ENCODE data around the gene B4GALT3.
"Not testable (repeated sequence)": the region's sequence is repeated elsewhere in the genome, so short reads cannot be mapped to it uniquely, and the experiment has no call there.

Gene B4GALT3

DNA sequence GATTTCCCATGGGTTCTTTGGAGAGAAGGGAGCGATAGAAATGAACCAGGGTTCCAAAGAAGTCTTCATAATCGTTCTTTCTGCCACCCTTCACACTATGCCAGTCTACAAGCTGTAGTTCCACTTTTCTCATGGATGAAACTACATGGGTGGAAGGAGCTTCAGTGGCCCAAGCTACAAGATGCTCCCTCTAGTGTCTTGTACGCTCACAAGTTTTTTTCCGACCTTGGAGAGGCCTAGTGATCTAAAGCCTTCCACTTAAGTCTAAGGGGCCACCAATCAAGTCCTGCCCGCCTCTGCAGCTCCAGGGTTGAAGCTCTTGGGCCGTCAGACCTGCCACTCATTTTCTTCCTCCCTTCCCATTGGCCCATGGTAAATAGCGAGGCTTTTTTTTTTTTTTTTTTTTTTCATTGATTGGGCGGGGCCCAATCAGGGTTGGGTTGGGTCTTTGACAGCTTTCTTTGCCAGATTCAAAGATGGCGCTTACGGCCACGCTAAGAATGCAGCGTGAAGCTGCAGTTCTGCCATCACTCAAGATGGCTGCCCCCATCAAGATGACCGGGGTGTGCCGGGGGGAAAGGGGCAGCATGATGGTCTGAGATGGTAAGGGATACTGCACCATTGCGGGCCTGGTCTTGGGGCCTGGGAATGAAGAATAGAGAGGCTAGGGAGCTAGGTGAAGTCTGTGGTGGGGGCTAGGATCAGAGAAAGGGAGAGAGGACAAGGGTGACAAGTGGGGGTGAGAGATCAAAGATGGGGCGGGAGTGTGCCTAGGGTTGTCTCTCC, 48.4 kb upstream of the B4GALT3 start, which contains the start of gene TOMM40L:
TOMM40L (plus strand) TSS at position 527 of the 786 bp plus-strand sequence. CDS start 430 bp downstream, outside the sequence.
- no peak within 1 kb of the TSS for H3K27ac ChIP-seq (replicated peaks; ENCODE audit: low read length)
- no peak within 1 kb of the TSS for H2BK5ac ChIP-seq (ENCODE audit: low read length)
- H3K36me3 ChIP-seq (replicated peaks in 1 of 2; ENCODE audit: control insufficient read depth in 2 of 2, insufficient read depth in 2 of 2, low read length in 2 of 2), result peaks cover 5 to 22% of the 10 kb centered on the region in 2 donors
- H3K4me1 ChIP-seq (ENCODE audit: control insufficient read depth in 2 of 2, insufficient read depth in 1 of 2, low read depth in 1 of 2, low read length in 2 of 2), result peaks cover 6 to 11% of the 10 kb centered on the region in 2 donors
- no peak within 1 kb of the TSS for H2BK12ac ChIP-seq (ENCODE audit: low read length)
- H3K9ac ChIP-seq (ENCODE audit: low read depth, low read length, poor library complexity), result peak within 1 kb of the TSS; percentile 73
- H2BK15ac ChIP-seq (ENCODE audit: low read length), result no peak within 1 kb of the TSS
- peaks cover 0 to 4% (median 0%) of the 10 kb centered on the region in 3 experiments for H3K27me3 ChIP-seq (ENCODE audit: control insufficient read depth in 3 of 3, insufficient read depth in 3 of 3, low read depth in 1 of 3, low read length in 3 of 3)
- H3K9me3 ChIP-seq (replicated peaks in 1 of 2; ENCODE audit: control insufficient read depth in 2 of 2, insufficient read depth in 1 of 2, low read depth in 1 of 2, low read length in 2 of 2), result no peaks in the 10 kb centered on the region
- H2BK120ac ChIP-seq (ENCODE audit: low read depth, low read length), result no peak within 1 kb of the TSS
- DNase-seq (ENCODE audit: low spot score), result peak; percentile 97
- H3K4me3 ChIP-seq (ENCODE audit: low read length in 2 of 2), result peak within 1 kb of the TSS; percentile 72 to 91
- H3K18ac ChIP-seq (ENCODE audit: low read length), result peak within 1 kb of the TSS; percentile 12
- no peak within 1 kb of the TSS for H3K14ac ChIP-seq (ENCODE audit: low read length)
- no peak within 1 kb of the TSS for H3K4ac ChIP-seq (ENCODE audit: low read length)
- no peak within 1 kb of the TSS for H4K91ac ChIP-seq (ENCODE audit: low read depth, low read length, poor library complexity)
- H3K79me1 ChIP-seq (ENCODE audit: low read depth, low read length), result no peaks in the 10 kb centered on the region
- H3K23ac ChIP-seq (ENCODE audit: low read depth, low read length, poor library complexity), result peak within 1 kb of the TSS; percentile 61
- H4K8ac ChIP-seq (ENCODE audit: low read depth, low read length), result no peak within 1 kb of the TSS
- peak within 1 kb of the TSS; percentile 90 for H3K4me2 ChIP-seq (ENCODE audit: insufficient read depth, low read length, poor library complexity, severe bottlenecking)
- H2AK5ac ChIP-seq (ENCODE audit: low read depth, low read length), result no peak within 1 kb of the TSS
- no CpG with 5 or more reads among the region's 16 CpGs for WGBS, 2 donors (ENCODE audit: extremely low coverage in 2 of 2, insufficient read length in 2 of 2, insufficient replicate concordance in 1 of 2)
- H2AFZ ChIP-seq (ENCODE audit: low read length), result peak within 1 kb of the TSS; percentile 91

DNA sequence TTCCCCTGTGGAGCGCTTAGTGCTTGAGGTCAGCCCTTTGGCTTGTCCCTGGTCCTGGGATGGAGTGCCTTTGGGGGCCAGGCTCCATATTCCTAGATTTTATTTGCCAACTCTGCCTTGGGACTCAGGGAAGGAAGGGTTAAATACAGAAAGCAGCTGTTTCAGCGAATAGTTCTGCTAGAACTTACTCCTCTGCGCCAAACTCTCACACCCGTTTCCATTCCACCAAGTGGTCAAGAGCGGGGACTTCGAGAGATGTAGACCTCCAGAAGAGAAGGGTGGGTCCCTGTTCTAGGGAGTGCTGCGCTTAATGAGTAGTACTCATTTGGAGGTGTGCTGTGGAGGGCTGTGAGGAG, 47.8 kb upstream of the B4GALT3 start:
- Histone ChIP-seq H2BK12ac (ENCODE audit: low read length) (no peak overlapping the region), H3K23ac (ENCODE audit: low read depth, low read length, poor library complexity) (no peak overlapping the region), H3K18ac (ENCODE audit: low read length) (no peak overlapping the region), H3K9ac (ENCODE audit: low read depth, low read length, poor library complexity) (no peak overlapping the region), H2BK120ac (ENCODE audit: low read depth, low read length) (no peak overlapping the region), H3K9me3 (replicated peaks in 1 of 2; ENCODE audit: control insufficient read depth in 2 of 2, insufficient read depth in 1 of 2, low read depth in 1 of 2, low read length in 2 of 2) (no peaks in the 10 kb centered on the region), H2AFZ (ENCODE audit: low read length) (peak overlapping the region; percentile 75), H4K8ac (ENCODE audit: low read depth, low read length) (no peak overlapping the region), H3K4me1 (ENCODE audit: control insufficient read depth in 2 of 2, insufficient read depth in 1 of 2, low read depth in 1 of 2, low read length in 2 of 2) (peaks cover 6 to 11% of the 10 kb centered on the region in 2 donors), H3K36me3 (replicated peaks in 1 of 2; ENCODE audit: control insufficient read depth in 2 of 2, insufficient read depth in 2 of 2, low read length in 2 of 2) (peaks cover 5 to 20% of the 10 kb centered on the region in 2 donors), H3K27me3 (ENCODE audit: control insufficient read depth in 3 of 3, insufficient read depth in 3 of 3, low read depth in 1 of 3, low read length in 3 of 3) (peaks cover 0 to 4% (median 0%) of the 10 kb centered on the region in 3 experiments), H3K4ac (ENCODE audit: low read length) (no peak overlapping the region), H2BK15ac (ENCODE audit: low read length) (no peak overlapping the region), H2AK5ac (ENCODE audit: low read depth, low read length) (no peak overlapping the region), H3K4me3 (ENCODE audit: low read length in 2 of 2) (no peak overlapping the region), H3K4me2 (ENCODE audit: insufficient read depth, low read length, poor library complexity, severe bottlenecking) (no peak overlapping the region), H3K79me1 (ENCODE audit: low read depth, low read length) (no peaks in the 10 kb centered on the region), H2BK5ac (ENCODE audit: low read length) (no peak overlapping the region), H3K14ac (ENCODE audit: low read length) (no peak overlapping the region), H4K91ac (ENCODE audit: low read depth, low read length, poor library complexity) (no peak overlapping the region), H3K27ac (replicated peaks; ENCODE audit: low read length) (no peak overlapping the region)
- DNase-seq (ENCODE audit: low spot score), result no peak
- WGBS, 2 donors (ENCODE audit: extremely low coverage in 2 of 2, insufficient read length in 2 of 2, insufficient replicate concordance in 1 of 2), result no CpG with 5 or more reads among the region's 7 CpGs

DNA sequence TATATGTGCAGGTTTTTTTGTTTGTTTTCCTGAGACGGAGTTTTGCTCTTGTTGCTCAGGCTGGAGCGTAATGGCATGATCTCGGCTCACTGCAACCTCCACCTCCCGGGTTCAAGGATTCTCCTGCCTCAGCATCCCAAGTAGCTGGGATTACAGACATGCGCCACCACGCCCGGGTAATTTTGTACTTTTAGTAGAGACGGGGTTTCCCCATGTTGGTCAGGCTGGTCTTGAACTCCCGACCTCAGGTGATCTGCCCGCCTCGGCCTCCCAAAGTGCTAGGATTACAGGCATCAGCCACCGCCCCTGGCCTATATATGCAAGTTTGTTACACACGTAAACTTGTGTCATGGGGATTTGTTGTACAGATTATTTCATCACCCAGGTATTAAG, 47.4 kb upstream of the B4GALT3 start:
- not testable (repeated sequence) for H2BK12ac ChIP-seq (ENCODE audit: low read length); H3K18ac ChIP-seq (ENCODE audit: low read length); H3K4ac ChIP-seq (ENCODE audit: low read length); H2AFZ ChIP-seq (ENCODE audit: low read length); H2BK15ac ChIP-seq (ENCODE audit: low read length); H2BK5ac ChIP-seq (ENCODE audit: low read length); H4K91ac ChIP-seq (ENCODE audit: low read depth, low read length, poor library complexity); H3K9me3 ChIP-seq (replicated peaks in 1 of 2; ENCODE audit: control insufficient read depth in 2 of 2, insufficient read depth in 1 of 2, low read depth in 1 of 2, low read length in 2 of 2); H3K23ac ChIP-seq (ENCODE audit: low read depth, low read length, poor library complexity); H3K4me2 ChIP-seq (ENCODE audit: insufficient read depth, low read length, poor library complexity, severe bottlenecking); H3K79me1 ChIP-seq (ENCODE audit: low read depth, low read length); H4K8ac ChIP-seq (ENCODE audit: low read depth, low read length); H3K9ac ChIP-seq (ENCODE audit: low read depth, low read length, poor library complexity); H3K27me3 ChIP-seq (ENCODE audit: control insufficient read depth in 3 of 3, insufficient read depth in 3 of 3, low read depth in 1 of 3, low read length in 3 of 3); H2BK120ac ChIP-seq (ENCODE audit: low read depth, low read length); H3K27ac ChIP-seq (replicated peaks; ENCODE audit: low read length); H3K4me3 ChIP-seq (ENCODE audit: low read length in 2 of 2); H2AK5ac ChIP-seq (ENCODE audit: low read depth, low read length); DNase-seq (ENCODE audit: low spot score); H3K14ac ChIP-seq (ENCODE audit: low read length)
- Histone ChIP-seq H3K36me3 (replicated peaks in 1 of 2; ENCODE audit: control insufficient read depth in 2 of 2, insufficient read depth in 2 of 2, low read length in 2 of 2) (peaks cover 5 to 16% of the 10 kb centered on the region in 2 donors), H3K4me1 (ENCODE audit: control insufficient read depth in 2 of 2, insufficient read depth in 1 of 2, low read depth in 1 of 2, low read length in 2 of 2) (peaks cover 6 to 11% of the 10 kb centered on the region in 2 donors)
- WGBS, 2 donors (ENCODE audit: extremely low coverage in 2 of 2, insufficient read length in 2 of 2, insufficient replicate concordance in 1 of 2), result no CpG with 5 or more reads among the region's 13 CpGs

DNA sequence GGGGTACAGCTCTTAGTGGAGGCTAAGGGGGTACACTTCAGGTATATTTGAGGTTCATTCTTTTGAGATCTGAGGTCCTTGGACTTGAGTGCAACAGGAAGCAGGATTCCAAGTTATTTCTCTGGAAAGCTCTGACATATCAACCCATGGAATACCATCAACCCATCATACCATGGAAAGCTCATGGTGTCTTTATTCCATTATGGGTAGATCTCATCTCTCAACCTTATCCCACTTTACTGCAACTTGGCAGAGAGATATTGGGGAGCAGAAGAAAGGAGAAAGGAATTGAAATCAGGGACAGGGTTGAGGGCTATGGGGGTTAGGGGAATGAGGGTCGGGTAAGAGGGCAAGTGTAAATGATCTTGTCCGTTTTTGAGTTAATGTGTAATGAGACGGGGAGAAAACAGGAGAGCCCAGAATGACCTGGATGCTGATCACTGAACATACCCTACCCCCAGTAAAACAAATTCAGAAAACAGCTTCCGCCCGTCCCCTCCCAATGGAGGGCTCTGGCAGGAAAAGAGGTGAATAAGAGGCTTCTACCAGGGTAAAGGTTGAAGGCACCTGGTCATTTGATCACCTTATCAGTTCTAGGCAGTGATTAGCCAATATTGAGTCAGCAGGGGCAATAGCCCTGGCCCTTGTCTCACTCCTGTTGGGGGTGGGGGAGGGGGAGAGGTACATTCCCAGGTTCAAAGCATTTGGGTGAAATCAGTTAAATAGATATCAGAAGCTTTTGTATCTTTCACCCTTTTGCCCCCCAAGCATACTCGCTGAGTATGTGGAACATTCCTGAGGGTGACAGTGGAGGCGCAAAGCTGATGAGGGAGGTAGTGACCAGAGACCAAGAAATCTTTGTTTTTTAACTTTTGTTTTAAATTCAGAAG, 46.7 kb upstream of the B4GALT3 start:
- Histone ChIP-seq H3K27me3 (ENCODE audit: control insufficient read depth in 3 of 3, insufficient read depth in 3 of 3, low read depth in 1 of 3, low read length in 3 of 3) (peaks cover 0 to 4% (median 0%) of the 10 kb centered on the region in 3 experiments), H3K79me1 (ENCODE audit: low read depth, low read length) (no peaks in the 10 kb centered on the region), H2AFZ (ENCODE audit: low read length) (no peak overlapping the region), H2BK15ac (ENCODE audit: low read length) (no peak overlapping the region), H2AK5ac (ENCODE audit: low read depth, low read length) (no peak overlapping the region), H3K4ac (ENCODE audit: low read length) (no peak overlapping the region), H3K14ac (ENCODE audit: low read length) (no peak overlapping the region), H4K8ac (ENCODE audit: low read depth, low read length) (no peak overlapping the region), H2BK120ac (ENCODE audit: low read depth, low read length) (no peak overlapping the region), H3K18ac (ENCODE audit: low read length) (no peak overlapping the region), H2BK5ac (ENCODE audit: low read length) (no peak overlapping the region), H3K9ac (ENCODE audit: low read depth, low read length, poor library complexity) (no peak overlapping the region), H3K4me3 (ENCODE audit: low read length in 2 of 2) (no peak overlapping the region), H3K4me2 (ENCODE audit: insufficient read depth, low read length, poor library complexity, severe bottlenecking) (no peak overlapping the region), H4K91ac (ENCODE audit: low read depth, low read length, poor library complexity) (no peak overlapping the region), H3K9me3 (replicated peaks in 1 of 2; ENCODE audit: control insufficient read depth in 2 of 2, insufficient read depth in 1 of 2, low read depth in 1 of 2, low read length in 2 of 2) (no peaks in the 10 kb centered on the region), H3K4me1 (ENCODE audit: control insufficient read depth in 2 of 2, insufficient read depth in 1 of 2, low read depth in 1 of 2, low read length in 2 of 2) (peaks cover 6 to 11% of the 10 kb centered on the region in 2 donors), H3K23ac (ENCODE audit: low read depth, low read length, poor library complexity) (no peak overlapping the region), H3K27ac (replicated peaks; ENCODE audit: low read length) (no peak overlapping the region), H3K36me3 (replicated peaks in 1 of 2; ENCODE audit: control insufficient read depth in 2 of 2, insufficient read depth in 2 of 2, low read length in 2 of 2) (peaks cover 0 to 10% of the 10 kb centered on the region in 2 donors), H2BK12ac (ENCODE audit: low read length) (no peak overlapping the region)
- no peak for DNase-seq (ENCODE audit: low spot score)
- WGBS, 2 donors (ENCODE audit: extremely low coverage in 2 of 2, insufficient read length in 2 of 2, insufficient replicate concordance in 1 of 2), result no CpG with 5 or more reads among the region's 7 CpGs

Data from neuronal stem cell (in vitro differentiated cells).